ENCODE data around the gene GM2A.
A peak's percentile ranks its signal among the peaks of the same experiment; 100 is the strongest.

The GM2A gene

DNA sequence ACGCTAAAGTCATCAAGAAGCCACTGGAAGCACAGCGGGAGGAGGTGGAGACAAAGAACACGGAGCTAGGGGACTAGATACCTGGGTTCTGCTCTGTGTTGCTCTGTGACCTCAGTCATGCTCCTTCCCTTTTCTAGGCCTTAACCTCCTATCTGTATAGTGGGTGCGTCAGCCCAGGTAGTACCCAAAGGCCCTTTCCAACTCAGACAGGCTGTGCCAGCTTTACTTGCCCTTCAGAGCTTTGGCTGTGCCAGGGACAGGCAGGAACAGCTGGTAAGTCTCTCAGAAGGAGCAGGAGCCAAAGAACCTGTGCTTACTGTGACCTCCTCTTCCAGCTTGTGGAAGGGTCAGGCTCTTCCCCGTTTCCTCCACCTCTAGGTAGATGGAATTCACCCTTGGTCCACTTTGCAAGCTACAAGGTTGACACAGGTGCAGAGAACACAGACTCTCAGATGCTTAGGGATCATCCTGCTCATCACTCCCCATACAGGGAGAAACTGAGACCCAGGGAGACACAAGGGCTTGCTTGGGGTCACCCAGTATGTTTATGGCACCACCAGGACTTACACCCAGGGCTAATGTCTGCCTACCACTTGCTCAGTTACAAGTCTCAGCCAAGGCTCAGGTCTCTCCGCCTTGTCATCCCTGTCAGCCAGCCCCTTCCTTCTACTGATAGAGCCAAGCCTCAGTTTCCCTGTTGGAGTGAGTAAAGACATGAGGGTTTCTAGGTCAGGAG lies 30.8 kb upstream of the GM2A start:
- no peak overlapping the region for H3K27ac ChIP-seq
- TF ChIP-seq, protein P1, sequence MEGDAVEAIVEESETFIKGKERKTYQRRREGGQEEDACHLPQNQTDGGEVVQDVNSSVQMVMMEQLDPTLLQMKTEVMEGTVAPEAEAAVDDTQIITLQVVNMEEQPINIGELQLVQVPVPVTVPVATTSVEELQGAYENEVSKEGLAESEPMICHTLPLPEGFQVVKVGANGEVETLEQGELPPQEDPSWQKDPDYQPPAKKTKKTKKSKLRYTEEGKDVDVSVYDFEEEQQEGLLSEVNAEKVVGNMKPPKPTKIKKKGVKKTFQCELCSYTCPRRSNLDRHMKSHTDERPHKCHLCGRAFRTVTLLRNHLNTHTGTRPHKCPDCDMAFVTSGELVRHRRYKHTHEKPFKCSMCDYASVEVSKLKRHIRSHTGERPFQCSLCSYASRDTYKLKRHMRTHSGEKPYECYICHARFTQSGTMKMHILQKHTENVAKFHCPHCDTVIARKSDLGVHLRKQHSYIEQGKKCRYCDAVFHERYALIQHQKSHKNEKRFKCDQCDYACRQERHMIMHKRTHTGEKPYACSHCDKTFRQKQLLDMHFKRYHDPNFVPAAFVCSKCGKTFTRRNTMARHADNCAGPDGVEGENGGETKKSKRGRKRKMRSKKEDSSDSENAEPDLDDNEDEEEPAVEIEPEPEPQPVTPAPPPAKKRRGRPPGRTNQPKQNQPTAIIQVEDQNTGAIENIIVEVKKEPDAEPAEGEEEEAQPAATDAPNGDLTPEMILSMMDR (conservative IDR thresholded peaks at IDR 0.05), result no peak

DNA sequence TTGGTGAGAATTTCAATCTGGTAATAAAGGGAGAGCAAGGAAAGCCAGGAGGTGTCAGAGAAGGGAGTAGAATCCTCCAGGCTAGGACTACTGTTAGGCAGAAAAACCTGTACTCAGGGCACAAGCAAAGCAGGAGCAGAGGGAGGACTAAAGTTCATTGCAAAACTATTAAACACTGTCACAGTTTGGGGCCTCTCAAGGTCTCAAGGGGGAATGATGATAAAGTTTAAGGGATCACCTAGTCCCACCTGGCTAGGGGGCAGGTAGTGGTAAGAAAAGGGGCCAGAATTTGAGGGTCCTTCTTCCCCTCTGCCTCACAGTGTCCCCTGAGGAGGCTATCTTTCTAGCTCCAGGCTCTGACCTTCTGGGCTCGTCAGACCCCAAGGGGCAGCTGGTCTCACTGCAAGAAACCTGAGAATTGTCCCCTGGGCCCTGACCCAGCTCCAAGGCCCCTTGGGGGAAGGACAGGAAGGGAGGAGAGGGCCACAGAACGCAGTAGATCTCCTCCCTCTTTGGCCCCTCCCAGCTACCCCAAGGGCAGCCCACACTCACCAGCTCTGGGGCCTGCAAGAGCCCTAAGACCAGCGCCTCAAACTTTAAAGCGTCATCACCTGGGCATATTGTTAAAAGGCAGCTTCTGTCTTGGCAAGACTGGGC lies 30.1 kb upstream of the GM2A start:
- H3K27ac ChIP-seq, result no peak overlapping the region
- TF ChIP-seq, protein P1 (conservative IDR thresholded peaks at IDR 0.05), result no peak

DNA sequence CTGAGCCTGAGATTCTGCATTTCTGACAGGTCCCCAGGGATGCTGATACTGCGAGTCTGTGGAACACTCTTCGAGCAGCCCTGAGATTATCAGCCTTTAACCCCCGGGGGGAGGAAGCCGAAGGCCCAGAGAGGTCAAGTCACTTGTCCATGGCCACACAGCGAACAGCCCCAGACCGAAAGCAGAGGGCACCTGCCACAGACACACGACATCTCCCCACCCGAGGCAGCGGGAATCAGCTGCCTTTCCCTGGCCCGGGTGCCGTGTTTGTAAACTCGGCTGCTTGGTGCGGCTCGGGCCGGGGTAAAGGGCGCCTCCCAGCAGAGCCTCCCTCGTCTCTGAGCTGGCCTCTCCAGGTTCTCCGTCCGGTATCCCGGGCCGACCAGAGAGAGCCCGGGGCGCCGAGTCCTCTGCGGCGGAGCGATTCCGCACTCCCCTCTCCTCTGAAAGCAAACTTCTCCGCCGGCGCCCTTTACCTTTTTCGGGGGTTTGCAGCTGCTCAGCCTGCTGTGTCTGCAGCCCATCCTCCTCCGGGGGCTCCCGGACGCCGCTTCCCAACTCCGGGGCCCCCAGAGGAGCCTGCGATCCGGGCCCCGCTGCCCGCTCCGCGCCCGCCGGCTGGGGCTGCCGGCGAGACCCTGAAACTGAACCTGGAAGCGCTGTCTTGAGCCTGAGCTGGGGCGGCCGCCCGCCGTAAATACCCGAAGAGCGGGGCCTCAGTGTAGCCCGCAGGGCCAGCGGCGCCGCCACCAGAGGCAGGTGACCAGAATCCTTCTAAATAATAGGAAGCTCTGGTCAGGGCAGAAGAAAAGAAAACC lies 29.3 kb upstream of the GM2A start, which contains the start of gene CCDC69:
Gene CCDC69, minus strand, starts transcription at position 646 of the 818 bp plus-strand sequence. Its CDS starts 122 bp downstream, at position 524.
- TF ChIP-seq, protein P1 (conservative IDR thresholded peaks at IDR 0.05), result peak; percentile 66
- H3K27ac ChIP-seq, result peak within 1 kb of the TSS; percentile 57; the same call in 1 of the 2 replicates

DNA sequence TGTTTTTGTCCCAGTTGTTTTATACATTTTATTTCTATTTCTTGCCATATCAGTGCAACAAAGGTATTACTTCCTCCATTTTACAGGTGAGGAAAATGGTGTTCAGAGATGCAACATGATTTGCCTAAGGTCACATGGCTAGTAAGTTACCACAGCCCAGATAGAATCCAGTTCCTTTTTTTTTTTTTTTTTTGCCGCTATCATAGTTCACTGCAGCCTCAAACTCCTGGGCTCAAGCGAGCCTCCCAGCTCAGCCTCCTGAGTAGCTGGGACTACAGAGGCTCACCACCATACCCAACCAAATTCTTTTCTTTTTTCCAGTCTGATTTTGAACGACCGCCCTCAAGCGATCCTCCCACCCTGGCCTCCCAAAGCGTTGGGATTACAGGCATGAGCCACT lies 28.6 kb upstream of the GM2A start:
- H3K27ac ChIP-seq, result peak overlapping the region; percentile 57; the same call in 1 of the 2 replicates
- TF ChIP-seq, protein P1 (conservative IDR thresholded peaks at IDR 0.05), result peak; percentile 13; the same call in 1 of the 2 replicates

DNA sequence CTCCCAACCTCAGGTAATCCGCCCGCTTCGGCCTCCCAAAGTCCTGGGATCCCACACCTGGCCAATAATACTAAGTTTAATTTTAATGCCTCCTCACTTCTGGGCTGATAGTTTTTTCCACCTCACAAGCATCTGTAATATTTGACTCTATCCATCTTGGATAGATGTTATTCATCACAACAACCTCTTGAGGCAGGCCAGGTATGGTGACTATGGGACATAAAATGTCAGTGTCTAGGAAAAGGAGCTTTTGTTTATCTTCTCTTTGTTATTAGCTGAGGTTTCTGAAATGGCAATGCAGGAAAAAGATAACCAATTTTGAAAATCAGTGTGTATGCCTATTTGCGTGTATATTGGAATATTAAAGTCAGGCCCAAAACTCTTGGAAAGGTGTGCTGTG lies 27.9 kb upstream of the GM2A start:
- H3K27ac ChIP-seq, result no peak overlapping the region
- TF ChIP-seq, protein P1 (conservative IDR thresholded peaks at IDR 0.05), result no peak

DNA sequence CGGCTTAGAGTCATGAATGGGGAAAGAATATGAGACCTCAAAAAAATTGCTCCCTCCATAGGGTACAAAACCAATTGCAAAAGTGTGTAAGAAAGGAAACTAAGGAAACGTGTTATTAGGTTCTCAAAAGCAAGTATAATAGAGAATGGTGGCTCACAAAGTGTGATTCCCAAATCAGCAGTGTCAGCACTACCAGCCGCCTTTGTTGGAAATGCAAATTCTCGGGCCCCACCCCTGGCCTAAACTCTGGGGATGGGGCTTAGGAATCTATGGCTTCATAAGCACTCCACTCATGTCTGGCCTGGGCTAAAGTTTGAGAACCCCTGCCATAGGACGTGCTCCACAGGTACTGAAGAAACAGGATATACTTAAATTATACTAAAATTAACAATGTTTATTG lies 27.5 kb upstream of the GM2A start:
- TF ChIP-seq, protein P1 (conservative IDR thresholded peaks at IDR 0.05), result no peak
- no peak overlapping the region for H3K27ac ChIP-seq
